Parathyroid adenoma (tissue), 2 donors: ENCODE data around the gene SETD1B.

Experiments
- H2AFZ ChIP-seq: fragments of 300-600 bp; sonication (generic); one replicate; pipeline ENCODE4 v1.7.0; 2017; ENCODE audit warnings: antibody characterized with exemption, mild to moderate bottlenecking
- H3K27ac ChIP-seq: fragments of 300-600 bp; sonication (generic); one replicate; pipeline ENCODE4 v1.7.0; 2017
- H3K27me3 ChIP-seq: fragments of 300-600 bp; sonication (generic); one replicate; pipeline ENCODE4 v1.7.0; 2017; ENCODE audit warnings: low read length; ENCODE audit not compliant: control insufficient read depth, insufficient read depth
- H3K36me3 ChIP-seq: fragments of 300-600 bp; sonication (generic); one replicate; pipeline ENCODE4 v1.7.0; 2017; ENCODE audit warnings: low read length; ENCODE audit not compliant: control insufficient read depth, insufficient read depth
- H3K4me1 ChIP-seq: fragments of 300-600 bp; sonication (generic); one replicate; pipeline ENCODE4 v1.7.0; 2017; ENCODE audit warnings: control low read depth
- H3K4me2 ChIP-seq: fragments of 300-600 bp; sonication (generic); one replicate; pipeline ENCODE4 v1.7.0; 2017; ENCODE audit warnings: low read length
- H3K4me3 ChIP-seq: fragments of 300-600 bp; sonication (generic); one replicate; pipeline ENCODE4 v1.7.0; 2017; ENCODE audit warnings: low read depth, low read length
- H3K79me2 ChIP-seq: fragments of 300-600 bp; sonication (generic); one replicate; pipeline ENCODE4 v1.7.0; 2017; ENCODE audit warnings: control low read depth
- H3K9ac ChIP-seq: fragments of 300-600 bp; sonication (generic); one replicate; pipeline ENCODE4 v1.7.0; 2017; ENCODE audit warnings: mild to moderate bottlenecking
- H3K9me3 ChIP-seq: fragments of 300-600 bp; sonication (generic); one replicate; pipeline ENCODE4 v1.7.0; 2017; ENCODE audit warnings: low read length; ENCODE audit not compliant: control insufficient read depth
- TF ChIP-seq, protein P1 (sequence below): fragments of 300-600 bp; sonication (generic); IDR thresholded peaks from one replicate; pipeline ENCODE4 v1.7.0; 2017; ENCODE audit warnings: antibody characterized with exemption, mild to moderate bottlenecking
- donor health status: primary hyperparathyroidism.

SETD1B gene

DNA sequence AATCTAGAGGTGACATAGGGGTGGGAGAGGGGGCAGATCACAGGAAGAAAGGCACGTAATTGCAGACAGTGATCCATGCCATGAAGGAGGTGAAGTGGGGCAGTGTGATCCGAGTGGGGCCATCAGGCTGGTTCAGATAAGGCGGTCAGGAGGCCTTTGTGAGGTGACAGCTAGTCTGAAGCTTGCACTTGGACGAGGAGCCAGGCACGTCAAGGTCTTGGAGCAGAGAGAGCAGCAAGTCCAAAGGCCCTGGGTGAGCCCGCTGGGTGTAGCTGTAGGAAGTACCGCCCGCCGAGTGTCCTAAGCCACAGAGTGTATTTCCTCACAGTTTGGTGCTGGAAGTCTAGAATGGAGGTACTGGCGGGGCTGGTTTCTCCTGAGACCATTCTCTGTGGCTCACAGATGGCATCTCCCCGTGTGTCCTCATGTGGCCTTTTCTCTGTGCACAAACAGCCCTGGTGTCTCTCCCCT is 33.9 kb upstream of the SETD1B start:
- H3K27me3 ChIP-seq = no peaks in the 10 kb centered on the region

DNA sequence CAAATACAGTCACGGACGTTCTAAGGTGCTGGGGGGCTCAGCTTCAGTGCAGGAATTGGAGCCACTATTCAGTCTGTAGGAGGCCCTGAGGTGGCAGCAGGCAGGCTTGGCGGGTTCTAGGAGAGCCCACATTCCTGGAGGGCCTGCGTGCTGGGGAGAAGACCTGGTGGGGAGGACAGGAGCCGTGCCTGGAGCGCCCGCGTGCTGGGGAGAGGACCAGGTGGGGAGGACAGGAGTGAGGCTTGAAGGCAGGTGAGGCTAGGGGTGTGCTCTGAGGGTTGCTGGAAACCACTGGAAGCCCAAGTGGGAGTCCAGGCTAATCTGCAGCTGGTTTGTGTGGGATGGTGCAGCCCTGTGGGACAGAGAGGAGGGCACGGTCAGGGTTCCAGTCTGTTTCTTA is 33.4 kb upstream of the SETD1B start:
- H3K4me1 ChIP-seq = no peaks in the 10 kb centered on the region
- H3K4me3 ChIP-seq = no peak overlapping the region
- H3K79me2 ChIP-seq = no peaks in the 10 kb centered on the region
- H3K9ac ChIP-seq = no peak overlapping the region
- H3K27ac ChIP-seq = no peak overlapping the region
- TF ChIP-seq, protein P1, sequence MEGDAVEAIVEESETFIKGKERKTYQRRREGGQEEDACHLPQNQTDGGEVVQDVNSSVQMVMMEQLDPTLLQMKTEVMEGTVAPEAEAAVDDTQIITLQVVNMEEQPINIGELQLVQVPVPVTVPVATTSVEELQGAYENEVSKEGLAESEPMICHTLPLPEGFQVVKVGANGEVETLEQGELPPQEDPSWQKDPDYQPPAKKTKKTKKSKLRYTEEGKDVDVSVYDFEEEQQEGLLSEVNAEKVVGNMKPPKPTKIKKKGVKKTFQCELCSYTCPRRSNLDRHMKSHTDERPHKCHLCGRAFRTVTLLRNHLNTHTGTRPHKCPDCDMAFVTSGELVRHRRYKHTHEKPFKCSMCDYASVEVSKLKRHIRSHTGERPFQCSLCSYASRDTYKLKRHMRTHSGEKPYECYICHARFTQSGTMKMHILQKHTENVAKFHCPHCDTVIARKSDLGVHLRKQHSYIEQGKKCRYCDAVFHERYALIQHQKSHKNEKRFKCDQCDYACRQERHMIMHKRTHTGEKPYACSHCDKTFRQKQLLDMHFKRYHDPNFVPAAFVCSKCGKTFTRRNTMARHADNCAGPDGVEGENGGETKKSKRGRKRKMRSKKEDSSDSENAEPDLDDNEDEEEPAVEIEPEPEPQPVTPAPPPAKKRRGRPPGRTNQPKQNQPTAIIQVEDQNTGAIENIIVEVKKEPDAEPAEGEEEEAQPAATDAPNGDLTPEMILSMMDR = no peak
- no peaks in the 10 kb centered on the region for H3K36me3 ChIP-seq
- H2AFZ ChIP-seq = no peak overlapping the region
- no peaks in the 10 kb centered on the region for H3K27me3 ChIP-seq
- no peak overlapping the region for H3K4me2 ChIP-seq
- H3K9me3 ChIP-seq = no peaks in the 10 kb centered on the region

More for the DNA sequence above, 33.9 kb upstream of the SETD1B start:
- H3K4me2 ChIP-seq = no peak overlapping the region
- H2AFZ ChIP-seq = no peak overlapping the region
- H3K4me3 ChIP-seq = no peak overlapping the region
- H3K9me3 ChIP-seq = no peaks in the 10 kb centered on the region
- TF ChIP-seq, protein P1 = no peak
- H3K36me3 ChIP-seq = no peaks in the 10 kb centered on the region
- H3K27ac ChIP-seq = no peak overlapping the region
- no peaks in the 10 kb centered on the region for H3K79me2 ChIP-seq
- no peak overlapping the region for H3K9ac ChIP-seq
- H3K4me1 ChIP-seq = no peaks in the 10 kb centered on the region

DNA sequence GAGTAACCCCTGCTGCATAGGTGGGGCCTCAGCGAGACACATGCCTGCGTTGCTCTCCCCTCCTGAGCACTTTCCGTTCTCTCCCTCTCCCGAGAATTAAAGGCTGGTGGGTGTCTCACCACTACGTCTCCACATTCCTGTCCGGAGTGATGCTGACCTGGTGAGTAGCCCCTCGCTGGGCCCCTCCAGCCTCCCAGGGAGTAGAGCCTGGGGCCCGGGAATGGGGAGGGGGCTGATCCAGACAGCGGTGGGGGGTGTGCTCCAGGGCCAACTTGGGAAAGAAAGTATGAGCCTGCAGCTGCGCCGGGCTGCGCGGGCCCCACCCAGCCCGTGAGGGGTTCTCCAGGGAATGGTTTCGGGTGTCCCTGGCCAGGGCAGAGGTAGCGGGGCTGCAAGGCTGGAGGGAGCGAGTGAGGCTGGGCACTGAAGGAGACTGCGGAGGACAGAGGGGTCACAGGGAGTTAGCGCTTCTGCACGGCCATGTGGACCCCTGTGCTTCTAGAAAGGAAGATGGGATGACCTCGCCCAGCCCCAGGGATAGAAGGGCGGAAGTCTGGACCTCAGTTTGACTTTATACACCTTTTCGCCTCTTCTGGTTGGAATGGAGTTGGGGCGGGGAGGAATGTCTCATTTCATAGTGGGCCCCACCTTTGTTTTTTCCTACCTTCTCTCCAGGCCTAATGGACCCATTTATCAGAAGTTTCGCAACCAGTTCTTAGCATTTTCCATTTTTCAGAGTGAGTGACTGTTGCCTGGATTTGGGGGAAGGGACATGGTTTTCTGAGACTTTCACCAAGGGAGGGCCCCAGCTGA is 32.8 kb upstream of the SETD1B start:
- H3K4me3 ChIP-seq = no peak overlapping the region
- H3K27ac ChIP-seq = no peak overlapping the region
- no peaks in the 10 kb centered on the region for H3K79me2 ChIP-seq
- TF ChIP-seq, protein P1 = no peak
- H3K27me3 ChIP-seq = no peaks in the 10 kb centered on the region
- H3K36me3 ChIP-seq = no peaks in the 10 kb centered on the region
- H3K9ac ChIP-seq = no peak overlapping the region
- no peaks in the 10 kb centered on the region for H3K9me3 ChIP-seq
- H3K4me1 ChIP-seq = peaks cover 3% of the 10 kb centered on the region
- no peak overlapping the region for H3K4me2 ChIP-seq
- no peak overlapping the region for H2AFZ ChIP-seq

DNA sequence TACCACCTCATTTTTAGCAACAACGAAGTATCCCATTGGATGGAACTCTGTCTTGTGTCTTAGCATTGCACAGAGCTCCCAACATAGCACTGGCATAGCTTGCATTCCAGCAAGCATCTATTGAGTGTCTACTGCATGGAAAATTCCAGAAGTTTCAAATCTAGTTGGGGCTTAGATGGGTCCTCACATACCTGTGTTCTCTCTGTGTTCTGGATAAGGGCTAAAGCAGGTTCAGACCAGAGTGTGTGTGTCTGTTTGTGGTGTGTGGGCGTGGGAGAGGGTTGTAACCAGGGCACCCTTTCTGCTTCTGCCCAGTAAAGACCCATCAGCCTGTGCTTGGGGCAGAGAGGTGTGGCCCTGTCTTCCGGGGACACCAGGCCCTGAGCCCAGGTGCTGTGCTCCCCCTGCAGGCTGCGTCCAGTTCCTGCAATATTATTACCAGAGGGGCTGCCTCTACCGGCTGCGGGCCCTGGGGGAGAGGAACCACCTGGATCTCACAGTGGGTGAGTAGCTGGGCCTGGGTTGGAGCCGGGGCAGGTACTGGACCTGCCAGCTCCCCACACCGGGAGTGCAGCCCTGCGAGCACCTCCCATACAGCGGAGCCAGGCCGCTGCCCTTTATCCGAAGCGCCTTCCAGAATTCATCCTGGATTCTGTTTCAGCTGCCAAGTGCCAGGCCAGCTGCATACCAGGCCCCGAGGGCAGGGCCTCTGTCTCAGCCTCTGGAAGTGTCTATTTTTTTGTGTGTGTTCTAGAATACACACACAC is 30.6 kb upstream of the SETD1B start:
- TF ChIP-seq, protein P1 = peak; percentile 87
- Histone ChIP-seq H3K9me3 (no peaks in the 10 kb centered on the region), H3K9ac (no peak overlapping the region), H3K4me2 (no peak overlapping the region), H3K36me3 (no peaks in the 10 kb centered on the region), H3K4me3 (no peak overlapping the region), H3K27ac (no peak overlapping the region), H3K27me3 (no peaks in the 10 kb centered on the region), H3K79me2 (no peaks in the 10 kb centered on the region), H3K4me1 (peaks cover 7% of the 10 kb centered on the region), H2AFZ (peak overlapping the region; percentile 69)
